ENCODE data around the gene ILK. TPM values are rescaled to one million over a fixed set of nuclear protein-coding genes. Genes with fewer than 3 reads are reported as not detected.
A peak's percentile ranks its signal among the peaks of the same experiment; 100 is the strongest.

Gene ILK
- total and polyA plus RNA-seq, 2 donors (not counting 1 experiment from before 2014, with no cell fraction given), result 176 to 420 TPM

DNA sequence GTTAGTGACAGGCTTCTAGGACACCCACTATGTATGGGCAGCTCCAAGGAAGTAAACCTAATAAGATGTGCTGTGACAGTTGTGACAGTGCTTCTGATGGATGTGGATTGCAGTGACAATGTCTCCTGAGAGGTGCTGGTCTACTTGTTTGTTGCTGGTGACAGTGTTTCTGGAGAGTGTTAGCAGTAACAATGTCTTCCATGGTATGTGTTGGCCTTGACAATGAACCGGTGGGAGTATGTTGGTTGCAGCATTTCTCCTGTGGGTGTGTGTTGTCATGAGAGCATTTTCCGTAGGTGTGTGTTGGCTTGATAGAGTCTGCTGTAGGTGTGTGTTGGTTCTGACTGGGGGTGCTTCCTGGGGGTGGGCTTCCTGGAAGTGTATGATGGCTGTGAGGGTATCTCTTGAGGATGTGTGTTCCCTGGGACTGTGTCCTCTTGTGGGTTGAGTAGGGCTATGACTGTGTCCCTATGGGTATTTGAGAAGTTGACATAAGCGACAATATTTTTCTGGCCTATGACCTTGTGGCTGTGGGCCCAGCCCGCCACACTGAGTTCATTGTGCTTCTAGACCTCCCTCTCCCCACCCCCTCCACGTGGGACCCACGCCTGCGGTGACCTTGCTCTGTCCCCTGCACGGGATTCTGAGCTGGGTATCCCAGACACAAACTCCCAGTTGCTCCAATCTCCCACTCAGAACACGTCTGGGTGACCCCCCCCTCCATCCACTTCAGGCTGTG lies 50.9 kb downstream of the ILK start:
- H3K27ac ChIP-seq (ENCODE audit: insufficient read depth, low read length), result no peak overlapping the region

DNA sequence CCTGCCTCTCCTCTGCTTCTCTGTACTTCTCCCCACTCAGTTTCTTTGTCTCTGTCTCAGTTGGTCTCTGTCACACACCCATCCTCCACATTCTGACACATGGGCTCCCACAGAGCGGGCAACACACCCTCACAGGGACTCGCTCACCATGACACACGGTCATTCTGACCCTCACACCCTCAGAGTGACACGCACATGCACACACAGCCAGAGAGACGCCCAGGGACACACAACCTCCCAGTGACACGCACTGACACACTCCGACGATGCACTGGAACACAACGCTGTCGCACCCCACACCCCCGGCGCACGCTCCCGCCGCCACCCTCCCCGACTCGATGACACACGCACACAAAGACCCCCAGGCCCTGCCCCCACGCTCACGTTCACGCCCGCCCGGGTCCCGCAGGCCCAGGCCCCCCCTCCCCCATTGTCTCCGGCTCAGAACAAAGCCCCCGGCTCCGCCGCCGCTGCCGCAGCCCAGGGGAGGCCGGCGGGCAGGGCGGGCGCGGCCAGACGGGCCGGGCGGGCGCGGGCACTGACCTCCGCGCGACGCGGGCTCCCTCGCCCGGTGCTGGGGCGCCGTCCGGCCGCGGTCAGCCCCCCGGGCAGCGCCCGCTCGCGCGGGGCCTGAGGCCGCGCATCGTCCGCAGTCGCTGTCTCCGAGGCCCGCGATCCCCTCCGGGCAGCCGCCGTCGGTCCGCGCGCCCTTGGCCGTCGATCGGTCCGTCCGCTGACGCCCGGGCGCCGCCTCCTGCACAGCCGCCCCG lies 51.6 kb downstream of the ILK start:
- Histone ChIP-seq H3K79me2 (ENCODE audit: control insufficient read depth, insufficient read depth, low read length) (no peaks in the 10 kb centered on the region), H3K27me3 (ENCODE audit: control insufficient read depth, insufficient read depth, low read length) (peaks cover 36% of the 10 kb centered on the region), H3K4me1 (ENCODE audit: control insufficient read depth, extremely low read depth, insufficient read depth, low read length) (no peaks in the 10 kb centered on the region), H3K4me2 (ENCODE audit: extremely low read depth, insufficient read depth, low read length) (peak overlapping the region; percentile 69), H3K9ac (ENCODE audit: insufficient read depth, low read length) (peak overlapping the region; percentile 28), H3K4me3 (replicated peaks in 1 of 4; ENCODE audit: control extremely low read depth in 1 of 4, insufficient read depth in 1 of 4, low read depth in 3 of 4, low read length in 4 of 4) (peak overlapping the region in 3 of 4 experiments; percentile 33 to 53 (median 52)), H3K36me3 (ENCODE audit: control insufficient read depth, insufficient read depth, low read length) (no peaks in the 10 kb centered on the region), H2AFZ (ENCODE audit: low read length) (peak overlapping the region; percentile 36), H3K9me3 (ENCODE audit: control insufficient read depth, insufficient read depth, low read depth, low read length) (no peaks in the 10 kb centered on the region), H4K20me1 (ENCODE audit: control insufficient read depth, extremely low read depth, insufficient read depth, low read length) (no peaks in the 10 kb centered on the region), H3K27ac (ENCODE audit: insufficient read depth, low read length) (no peak overlapping the region)
- no peak for DNase-seq (ENCODE audit: low read depth in 2 of 2)
- peak; percentile 92 for TF ChIP-seq EZH2 (IDR thresholded peaks at IDR 0.05; ENCODE audit: low read length, missing control alignments)
- TF ChIP-seq, protein P1, sequence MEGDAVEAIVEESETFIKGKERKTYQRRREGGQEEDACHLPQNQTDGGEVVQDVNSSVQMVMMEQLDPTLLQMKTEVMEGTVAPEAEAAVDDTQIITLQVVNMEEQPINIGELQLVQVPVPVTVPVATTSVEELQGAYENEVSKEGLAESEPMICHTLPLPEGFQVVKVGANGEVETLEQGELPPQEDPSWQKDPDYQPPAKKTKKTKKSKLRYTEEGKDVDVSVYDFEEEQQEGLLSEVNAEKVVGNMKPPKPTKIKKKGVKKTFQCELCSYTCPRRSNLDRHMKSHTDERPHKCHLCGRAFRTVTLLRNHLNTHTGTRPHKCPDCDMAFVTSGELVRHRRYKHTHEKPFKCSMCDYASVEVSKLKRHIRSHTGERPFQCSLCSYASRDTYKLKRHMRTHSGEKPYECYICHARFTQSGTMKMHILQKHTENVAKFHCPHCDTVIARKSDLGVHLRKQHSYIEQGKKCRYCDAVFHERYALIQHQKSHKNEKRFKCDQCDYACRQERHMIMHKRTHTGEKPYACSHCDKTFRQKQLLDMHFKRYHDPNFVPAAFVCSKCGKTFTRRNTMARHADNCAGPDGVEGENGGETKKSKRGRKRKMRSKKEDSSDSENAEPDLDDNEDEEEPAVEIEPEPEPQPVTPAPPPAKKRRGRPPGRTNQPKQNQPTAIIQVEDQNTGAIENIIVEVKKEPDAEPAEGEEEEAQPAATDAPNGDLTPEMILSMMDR (conservative IDR thresholded peaks at IDR 0.05 in 1 of 2, IDR thresholded peaks at IDR 0.05 in 1 of 2; ENCODE audit: low read depth in 1 of 2, low read length in 2 of 2), result no peak

More for the DNA sequence above, 50.9 kb downstream of the ILK start:
- no peaks in the 10 kb centered on the region for H3K9me3 ChIP-seq (ENCODE audit: control insufficient read depth, insufficient read depth, low read depth, low read length)
- H2AFZ ChIP-seq (ENCODE audit: low read length), result no peak overlapping the region
- H3K27me3 ChIP-seq (ENCODE audit: control insufficient read depth, insufficient read depth, low read length), result peaks cover 40% of the 10 kb centered on the region
- H3K9ac ChIP-seq (ENCODE audit: insufficient read depth, low read length), result no peak overlapping the region
- no peaks in the 10 kb centered on the region for H4K20me1 ChIP-seq (ENCODE audit: control insufficient read depth, extremely low read depth, insufficient read depth, low read length)
- no peaks in the 10 kb centered on the region for H3K4me1 ChIP-seq (ENCODE audit: control insufficient read depth, extremely low read depth, insufficient read depth, low read length)
- H3K36me3 ChIP-seq (ENCODE audit: control insufficient read depth, insufficient read depth, low read length), result no peaks in the 10 kb centered on the region
- peak overlapping the region; percentile 69 for H3K4me2 ChIP-seq (ENCODE audit: extremely low read depth, insufficient read depth, low read length)
- no peaks in the 10 kb centered on the region for H3K79me2 ChIP-seq (ENCODE audit: control insufficient read depth, insufficient read depth, low read length)
- no peak for DNase-seq (ENCODE audit: low read depth in 2 of 2)
- TF ChIP-seq, protein P1 (conservative IDR thresholded peaks at IDR 0.05 in 1 of 2, IDR thresholded peaks at IDR 0.05 in 1 of 2; ENCODE audit: low read depth in 1 of 2, low read length in 2 of 2), result no peak
- peak; percentile 34 for TF ChIP-seq EZH2 (IDR thresholded peaks at IDR 0.05; ENCODE audit: low read length, missing control alignments)
- H3K4me3 ChIP-seq (replicated peaks in 1 of 4; ENCODE audit: control extremely low read depth in 1 of 4, insufficient read depth in 1 of 4, low read depth in 3 of 4, low read length in 4 of 4), result peak overlapping the region in 2 of 4 experiments; percentile 52 to 53
